HepG2 (cell line): ENCODE data around the gene NEDD8. TPM values are rescaled to one million over a fixed set of nuclear protein-coding genes. Genes with fewer than 3 reads are reported as not detected.

Experiments used
- CC2D1A ChIP-seq: sonication (generic); formaldehyde crosslinking; IDR thresholded peaks from 2 replicates; pipeline ENCODE4 v1.8.1; 2023; ENCODE audit warnings: mild to moderate bottlenecking, missing genetic modification reagents
- CCAR2 ChIP-seq: fragments of 200-400 bp; formaldehyde crosslinking; optimal IDR thresholded peaks from 2 replicates; pipeline ENCODE3; 2018; ENCODE audit warnings: low read depth, mild to moderate bottlenecking, low read length, moderate library complexity
- HDAC2 ChIP-seq: sonication (generic); formaldehyde crosslinking; IDR thresholded peaks from 2 replicates; pipeline ENCODE4 v1.4.0; 2020; ENCODE audit warnings: missing genetic modification reagents
- IKZF1 ChIP-seq: fragments of 450-650 bp; IDR thresholded peaks from 2 replicates; pipeline ENCODE4 v1.7.1; 2016
- NCOR1 ChIP-seq: fragments of 200-600 bp; sonication (generic); IDR thresholded peaks from 2 replicates; pipeline ENCODE4 v1.7.0; 2017; ENCODE audit warnings: antibody characterized with exemption, low read length, borderline replicate concordance
- RARG ChIP-seq: sonication (generic); formaldehyde crosslinking; IDR thresholded peaks from 2 replicates; pipeline ENCODE4 v1.4.0; 2020; ENCODE audit warnings: low read depth, mild to moderate bottlenecking, missing genetic modification reagents
- RBM39 ChIP-seq: fragments of 200-400 bp; formaldehyde crosslinking; IDR thresholded peaks from one replicate; pipeline ENCODE4 v1.6.1; 2018; ENCODE audit warnings: antibody characterized with exemption, mild to moderate bottlenecking, low read depth, low read length; ENCODE audit not compliant: poor library complexity, severe bottlenecking
- REPIN1 ChIP-seq: sonication (generic); formaldehyde crosslinking; IDR thresholded peaks from 2 replicates; pipeline ENCODE4 v1.8.0; 2022; ENCODE audit warnings: missing genetic modification reagents, low read depth, mild to moderate bottlenecking, borderline replicate concordance
- SCMH1 ChIP-seq: sonication (generic); formaldehyde crosslinking; IDR thresholded peaks from 2 replicates; pipeline ENCODE4 v1.9.0; 2021; ENCODE audit warnings: missing genetic modification reagents, mild to moderate bottlenecking, borderline replicate concordance
- ZBTB42 ChIP-seq: sonication (generic); formaldehyde crosslinking; IDR thresholded peaks from 2 replicates; pipeline ENCODE4 v1.5.0; 2020; ENCODE audit warnings: mild to moderate bottlenecking, missing genetic modification reagents
- ZMYM2 ChIP-seq: sonication (generic); formaldehyde crosslinking; IDR thresholded peaks from 2 replicates; pipeline ENCODE4 v1.8.0; 2022; ENCODE audit warnings: mild to moderate bottlenecking, missing genetic modification reagents
- ZNF264 ChIP-seq: sonication (generic); formaldehyde crosslinking; IDR thresholded peaks from 2 replicates; pipeline ENCODE4 v1.4.0; 2020; ENCODE audit warnings: missing genetic modification reagents
- ZNF441 ChIP-seq: sonication (generic); formaldehyde crosslinking; IDR thresholded peaks from 2 replicates; pipeline ENCODE4 v1.7.0; 2021; ENCODE audit warnings: missing genetic modification reagents, borderline replicate concordance
- ZNF713 ChIP-seq: sonication (generic); formaldehyde crosslinking; IDR thresholded peaks from 2 replicates; pipeline ENCODE4 v1.4.0; 2020; ENCODE audit warnings: mild to moderate bottlenecking, missing genetic modification reagents
- polyA plus RNA-seq, 8 experiments: library from polyadenylated mRNA; depleted of rRNA in 3 of 8; stranded (reverse) in 7 of 8; unstranded in 1 of 8; fragments of >200 nt; fragmentation: Illumina TruSeq in 4 of 8; extraction: Trizol in 4 of 8; gene quantifications; 2 replicates each; pipeline versions ENCODE4 v1.2.1 to v1.2.3, GENCODE V29; 2011 to 2016; ENCODE audit warnings: low read depth in 4 of 8, missing spikeins in 1 of 8, mixed read lengths in 1 of 8; ENCODE audit not compliant: insufficient read depth in 1 of 8
- total RNA-seq, 5 experiments: library from RNA; depleted of rRNA; stranded (reverse); fragments of >200 nt; fragmentation: Illumina TruSeq; extraction: Trizol; gene quantifications; 2 replicates each; pipeline ENCODE4 v1.2.3, GENCODE V29; 2016; ENCODE audit warnings: low read depth in 1 of 5
- TF ChIP-seq, protein P1 (sequence below): sonication (generic); formaldehyde crosslinking; IDR thresholded peaks from 2 replicates; pipeline ENCODE4 v1.4.0; 2020; ENCODE audit warnings: mild to moderate bottlenecking, missing genetic modification reagents
- TF ChIP-seq, protein P2 (sequence below): sonication (generic); formaldehyde crosslinking; IDR thresholded peaks from 2 replicates; pipeline ENCODE4 v1.8.0; 2022; ENCODE audit warnings: missing genetic modification reagents, mild to moderate bottlenecking, borderline replicate concordance
- TF ChIP-seq, protein P3 (sequence below): sonication (generic); formaldehyde crosslinking; IDR thresholded peaks from 2 replicates; pipeline ENCODE4 v1.4.0; 2020; ENCODE audit warnings: mild to moderate bottlenecking, missing genetic modification reagents
- TF ChIP-seq, protein P4 (sequence below): sonication (generic); formaldehyde crosslinking; IDR thresholded peaks from 2 replicates; pipeline ENCODE4 v1.5.1; 2020; ENCODE audit warnings: missing genetic modification reagents, mild to moderate bottlenecking, borderline replicate concordance

Gene NEDD8
- total and polyA plus RNA-seq, 2 of the 13 experiments (the other 11 are each of a cell fraction or from before 2014, with no cell fraction given) = 535 to 713 TPM

DNA sequence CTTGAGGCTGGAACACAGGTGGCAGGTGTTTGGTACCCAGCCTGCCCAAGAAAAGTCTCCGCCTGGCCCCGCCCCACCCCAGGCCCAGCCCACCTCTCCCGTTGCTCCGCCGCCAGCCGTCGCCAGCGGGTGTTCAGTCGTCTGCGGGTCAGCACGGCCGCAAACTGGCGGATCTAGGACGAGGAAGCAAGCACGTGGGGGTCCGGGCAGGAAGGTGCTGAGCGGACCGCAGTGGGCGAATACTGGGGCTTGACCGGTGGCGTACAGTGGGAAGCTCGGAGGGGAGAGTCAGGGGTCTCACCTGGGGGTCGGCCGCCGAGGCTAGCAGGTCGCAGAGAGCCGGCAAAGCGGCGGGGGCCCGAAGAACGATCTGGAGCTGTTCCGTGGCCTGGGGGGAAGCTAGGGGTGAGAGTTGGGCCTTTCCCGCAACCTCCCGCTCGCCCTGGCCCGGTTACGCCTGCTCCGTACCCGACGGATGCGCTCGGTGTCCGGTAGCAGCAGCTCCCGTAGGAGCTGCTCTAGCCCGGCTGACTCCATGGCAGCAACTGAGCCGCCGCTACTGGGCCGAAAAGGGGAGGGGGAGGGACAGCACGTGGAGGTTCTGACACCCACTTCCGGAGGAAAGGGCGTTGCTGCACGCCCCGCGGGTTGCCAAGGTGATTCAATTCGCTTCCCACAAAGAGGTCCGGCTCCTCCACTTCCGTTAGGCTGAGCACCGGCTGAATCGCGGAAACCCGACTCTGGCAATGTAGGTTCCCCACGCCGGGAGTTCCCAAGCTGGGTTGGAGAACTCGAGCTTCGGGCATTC is 43.7 kb downstream of the NEDD8 start, which contains the start of gene IPO4 (continued):
- peak; percentile 82; the same call in 1 of the 2 replicates for TF ChIP-seq ZBTB42 (CRISPR knock-in tag)
- TF ChIP-seq, protein P1, sequence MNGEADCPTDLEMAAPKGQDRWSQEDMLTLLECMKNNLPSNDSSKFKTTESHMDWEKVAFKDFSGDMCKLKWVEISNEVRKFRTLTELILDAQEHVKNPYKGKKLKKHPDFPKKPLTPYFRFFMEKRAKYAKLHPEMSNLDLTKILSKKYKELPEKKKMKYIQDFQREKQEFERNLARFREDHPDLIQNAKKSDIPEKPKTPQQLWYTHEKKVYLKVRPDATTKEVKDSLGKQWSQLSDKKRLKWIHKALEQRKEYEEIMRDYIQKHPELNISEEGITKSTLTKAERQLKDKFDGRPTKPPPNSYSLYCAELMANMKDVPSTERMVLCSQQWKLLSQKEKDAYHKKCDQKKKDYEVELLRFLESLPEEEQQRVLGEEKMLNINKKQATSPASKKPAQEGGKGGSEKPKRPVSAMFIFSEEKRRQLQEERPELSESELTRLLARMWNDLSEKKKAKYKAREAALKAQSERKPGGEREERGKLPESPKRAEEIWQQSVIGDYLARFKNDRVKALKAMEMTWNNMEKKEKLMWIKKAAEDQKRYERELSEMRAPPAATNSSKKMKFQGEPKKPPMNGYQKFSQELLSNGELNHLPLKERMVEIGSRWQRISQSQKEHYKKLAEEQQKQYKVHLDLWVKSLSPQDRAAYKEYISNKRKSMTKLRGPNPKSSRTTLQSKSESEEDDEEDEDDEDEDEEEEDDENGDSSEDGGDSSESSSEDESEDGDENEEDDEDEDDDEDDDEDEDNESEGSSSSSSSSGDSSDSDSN (CRISPR knock-in tag) = peak; percentile 96
- peak; percentile 100 for TF ChIP-seq CCAR2
- TF ChIP-seq RBM39 = peak; percentile 98
- TF ChIP-seq CC2D1A (CRISPR knock-in tag) = no peak
- peak; percentile 86 for TF ChIP-seq ZNF441 (CRISPR knock-in tag)
- TF ChIP-seq REPIN1 = peak; percentile 100
- TF ChIP-seq RARG = peak; percentile 29; the same call in 1 of the 2 replicates
- TF ChIP-seq, protein P2, sequence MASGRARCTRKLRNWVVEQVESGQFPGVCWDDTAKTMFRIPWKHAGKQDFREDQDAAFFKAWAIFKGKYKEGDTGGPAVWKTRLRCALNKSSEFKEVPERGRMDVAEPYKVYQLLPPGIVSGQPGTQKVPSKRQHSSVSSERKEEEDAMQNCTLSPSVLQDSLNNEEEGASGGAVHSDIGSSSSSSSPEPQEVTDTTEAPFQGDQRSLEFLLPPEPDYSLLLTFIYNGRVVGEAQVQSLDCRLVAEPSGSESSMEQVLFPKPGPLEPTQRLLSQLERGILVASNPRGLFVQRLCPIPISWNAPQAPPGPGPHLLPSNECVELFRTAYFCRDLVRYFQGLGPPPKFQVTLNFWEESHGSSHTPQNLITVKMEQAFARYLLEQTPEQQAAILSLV = peak; percentile 90
- TF ChIP-seq, protein P3, sequence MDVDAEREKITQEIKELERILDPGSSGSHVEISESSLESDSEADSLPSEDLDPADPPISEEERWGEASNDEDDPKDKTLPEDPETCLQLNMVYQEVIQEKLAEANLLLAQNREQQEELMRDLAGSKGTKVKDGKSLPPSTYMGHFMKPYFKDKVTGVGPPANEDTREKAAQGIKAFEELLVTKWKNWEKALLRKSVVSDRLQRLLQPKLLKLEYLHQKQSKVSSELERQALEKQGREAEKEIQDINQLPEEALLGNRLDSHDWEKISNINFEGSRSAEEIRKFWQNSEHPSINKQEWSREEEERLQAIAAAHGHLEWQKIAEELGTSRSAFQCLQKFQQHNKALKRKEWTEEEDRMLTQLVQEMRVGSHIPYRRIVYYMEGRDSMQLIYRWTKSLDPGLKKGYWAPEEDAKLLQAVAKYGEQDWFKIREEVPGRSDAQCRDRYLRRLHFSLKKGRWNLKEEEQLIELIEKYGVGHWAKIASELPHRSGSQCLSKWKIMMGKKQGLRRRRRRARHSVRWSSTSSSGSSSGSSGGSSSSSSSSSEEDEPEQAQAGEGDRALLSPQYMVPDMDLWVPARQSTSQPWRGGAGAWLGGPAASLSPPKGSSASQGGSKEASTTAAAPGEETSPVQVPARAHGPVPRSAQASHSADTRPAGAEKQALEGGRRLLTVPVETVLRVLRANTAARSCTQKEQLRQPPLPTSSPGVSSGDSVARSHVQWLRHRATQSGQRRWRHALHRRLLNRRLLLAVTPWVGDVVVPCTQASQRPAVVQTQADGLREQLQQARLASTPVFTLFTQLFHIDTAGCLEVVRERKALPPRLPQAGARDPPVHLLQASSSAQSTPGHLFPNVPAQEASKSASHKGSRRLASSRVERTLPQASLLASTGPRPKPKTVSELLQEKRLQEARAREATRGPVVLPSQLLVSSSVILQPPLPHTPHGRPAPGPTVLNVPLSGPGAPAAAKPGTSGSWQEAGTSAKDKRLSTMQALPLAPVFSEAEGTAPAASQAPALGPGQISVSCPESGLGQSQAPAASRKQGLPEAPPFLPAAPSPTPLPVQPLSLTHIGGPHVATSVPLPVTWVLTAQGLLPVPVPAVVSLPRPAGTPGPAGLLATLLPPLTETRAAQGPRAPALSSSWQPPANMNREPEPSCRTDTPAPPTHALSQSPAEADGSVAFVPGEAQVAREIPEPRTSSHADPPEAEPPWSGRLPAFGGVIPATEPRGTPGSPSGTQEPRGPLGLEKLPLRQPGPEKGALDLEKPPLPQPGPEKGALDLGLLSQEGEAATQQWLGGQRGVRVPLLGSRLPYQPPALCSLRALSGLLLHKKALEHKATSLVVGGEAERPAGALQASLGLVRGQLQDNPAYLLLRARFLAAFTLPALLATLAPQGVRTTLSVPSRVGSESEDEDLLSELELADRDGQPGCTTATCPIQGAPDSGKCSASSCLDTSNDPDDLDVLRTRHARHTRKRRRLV = peak; percentile 97
- TF ChIP-seq, protein P4, sequence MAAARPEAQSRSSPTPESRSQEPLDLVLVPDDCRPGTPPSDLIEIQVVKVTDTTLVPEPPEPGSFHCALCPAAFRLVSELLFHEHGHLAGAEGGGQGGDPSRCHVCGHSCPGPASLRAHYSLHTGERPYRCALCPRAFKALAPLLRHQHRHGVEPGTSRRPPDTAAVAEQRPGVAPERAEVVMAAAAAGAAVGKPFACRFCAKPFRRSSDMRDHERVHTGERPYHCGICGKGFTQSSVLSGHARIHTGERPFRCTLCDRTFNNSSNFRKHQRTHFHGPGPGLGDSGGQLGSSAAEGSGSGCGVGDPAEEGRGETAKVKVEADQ (CRISPR knock-in tag) = peak; percentile 93
- TF ChIP-seq ZNF713 (CRISPR knock-in tag) = peak; percentile 88; the same call in 1 of the 2 replicates
- TF ChIP-seq SCMH1 (CRISPR knock-in tag) = no peak
- 0 out of 2 replicates have a peak, but pooled peaks have one; percentile 37 for TF ChIP-seq ZMYM2
- TF ChIP-seq IKZF1 = no peak
- peak; percentile 98 for TF ChIP-seq HDAC2 (CRISPR knock-in tag)
- peak; percentile 98 for TF ChIP-seq ZNF264 (CRISPR knock-in tag)
- peak; percentile 94 for TF ChIP-seq NCOR1
